ENCODE data around the gene OLFML2A.
A peak's percentile ranks its signal among the peaks of the same experiment; 100 is the strongest.

The OLFML2A gene

GRCh38 chr9:124778575-124779367 lies 1.8 kb downstream of the OLFML2A start:
- no peak for DNase-seq (ENCODE audit: low read depth)

GRCh38 chr9:124779368-124780059 lies 2.6 kb downstream of the OLFML2A start:
- peak; percentile 38 for DNase-seq (ENCODE audit: low read depth)

DNA sequence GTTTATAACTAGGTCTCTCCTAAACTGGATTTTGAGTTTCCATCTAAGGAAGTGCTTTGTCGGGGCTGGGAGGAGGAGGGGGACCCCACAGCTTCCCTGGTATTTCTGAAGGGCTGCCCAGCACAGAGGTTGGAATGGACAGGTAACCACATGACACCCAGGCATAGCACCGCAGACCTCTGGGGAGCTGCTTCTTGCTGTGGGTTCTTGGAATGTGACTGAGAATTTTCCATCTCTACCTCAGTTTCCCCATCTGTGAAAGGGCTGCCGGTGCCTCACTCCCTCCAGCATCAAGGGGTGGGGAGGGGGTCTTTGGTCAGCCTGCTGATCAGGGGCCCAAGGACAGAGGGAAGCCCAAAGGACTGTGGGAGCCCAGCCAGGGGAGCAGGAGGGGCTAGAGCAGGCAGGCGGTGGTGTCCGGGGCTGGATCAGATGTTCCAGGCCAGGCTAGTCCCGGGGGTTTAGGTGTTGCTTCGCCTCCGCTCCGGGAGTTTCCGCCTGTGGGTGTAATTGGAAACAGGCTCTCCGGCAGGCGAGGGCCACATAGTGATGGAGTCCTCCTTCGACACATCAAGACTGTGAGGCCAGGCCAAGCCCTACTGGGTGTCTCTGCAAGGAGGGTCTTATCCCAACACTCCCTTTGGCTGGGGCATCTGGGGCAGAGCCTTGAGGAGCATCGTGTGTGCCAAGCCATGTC lies 3.3 kb downstream of the OLFML2A start:
- no peak for DNase-seq (ENCODE audit: low read depth)

DNA sequence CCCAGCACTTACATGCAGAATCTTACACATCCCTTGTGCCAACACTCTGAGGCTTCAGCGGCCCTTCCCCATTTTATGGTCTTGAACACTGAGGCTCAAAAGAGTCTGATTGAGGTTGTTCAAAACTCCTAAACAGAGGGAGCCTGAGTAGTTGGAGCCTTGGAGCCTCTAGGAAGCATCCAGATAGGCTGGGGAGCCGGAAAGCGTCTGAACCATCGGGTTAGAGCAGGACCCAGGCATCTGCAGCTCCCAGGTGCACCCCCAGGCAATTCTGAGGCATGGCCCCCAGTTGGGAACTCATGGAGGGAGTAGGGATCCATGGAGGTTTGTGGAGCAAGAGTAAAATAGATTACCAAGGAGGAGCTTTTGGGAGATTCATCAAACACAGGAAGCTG lies 3.8 kb downstream of the OLFML2A start:
- DNase-seq (ENCODE audit: low read depth): no peak

- DNase-seq (ENCODE audit: low read depth): no peak
Observed at GRCh38 chr9:124781967-124782660, 5.2 kb downstream of the OLFML2A start.

DNA sequence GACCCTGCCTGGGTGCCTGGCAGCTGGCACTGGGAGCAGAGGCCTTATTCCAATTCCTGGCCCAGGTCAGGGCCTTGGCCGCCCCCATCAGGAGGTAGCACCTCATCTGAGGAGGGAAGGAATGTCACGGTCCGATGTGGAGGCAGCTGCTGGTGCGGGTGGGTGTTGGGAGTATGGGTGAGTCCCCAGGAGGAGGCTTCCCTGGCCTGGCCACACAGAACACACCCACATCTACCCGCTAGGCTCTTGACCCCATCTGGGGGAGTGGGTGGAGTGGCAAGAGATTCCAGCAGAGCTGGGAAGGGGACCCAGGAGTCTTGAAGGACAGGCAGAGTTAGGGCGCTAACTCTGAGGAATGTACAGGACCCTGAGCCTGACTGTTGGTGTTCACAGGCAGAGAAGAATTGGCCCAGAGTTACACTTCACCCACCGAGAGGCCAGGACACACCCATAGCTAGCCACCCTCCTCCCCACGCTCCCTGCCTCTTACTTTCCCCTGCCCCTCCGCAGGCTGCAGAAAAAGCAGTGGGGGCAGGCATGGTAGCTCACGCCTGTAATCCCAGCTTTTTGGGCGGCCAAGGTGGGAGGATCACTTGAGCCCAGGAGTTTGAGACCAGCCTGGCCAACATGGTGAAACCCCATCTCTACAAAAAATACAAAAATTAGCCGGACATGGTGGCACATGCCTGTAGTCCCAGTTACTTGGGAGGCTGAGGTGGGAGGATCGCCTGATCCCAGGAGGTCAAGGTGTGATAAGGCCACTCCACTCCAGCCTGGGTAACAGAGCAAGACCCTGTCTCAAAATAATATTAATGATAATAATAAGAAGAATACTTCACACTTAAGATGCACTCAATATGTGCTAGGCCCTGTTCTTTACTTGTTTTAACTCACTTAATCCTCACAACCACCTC lies 6.0 kb downstream of the OLFML2A start:
- DNase-seq (ENCODE audit: low read depth): no peak

GRCh38 chr9:124783830-124784229 lies 6.9 kb downstream of the OLFML2A start:
- no peak for DNase-seq (ENCODE audit: low read depth)

DNA sequence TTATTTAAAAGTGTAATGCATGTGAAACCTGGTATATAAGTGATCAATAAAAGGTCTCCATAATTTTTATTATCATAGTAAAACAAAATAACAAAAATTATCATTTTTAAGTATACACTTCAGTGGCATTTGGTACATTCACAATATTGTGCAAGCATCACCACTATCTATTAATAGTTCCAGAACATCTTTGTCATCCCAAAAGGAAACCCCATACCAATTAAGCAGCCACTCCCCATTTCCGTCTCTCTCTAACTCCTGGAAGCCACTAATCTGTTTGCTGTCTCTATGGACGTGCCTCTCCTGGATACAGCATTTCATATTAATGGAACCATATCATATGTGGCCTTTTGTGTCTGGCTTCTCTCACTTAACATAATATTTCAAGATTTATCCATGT lies 7.6 kb downstream of the OLFML2A start:
- no peak for DNase-seq (ENCODE audit: low read depth)

DNA sequence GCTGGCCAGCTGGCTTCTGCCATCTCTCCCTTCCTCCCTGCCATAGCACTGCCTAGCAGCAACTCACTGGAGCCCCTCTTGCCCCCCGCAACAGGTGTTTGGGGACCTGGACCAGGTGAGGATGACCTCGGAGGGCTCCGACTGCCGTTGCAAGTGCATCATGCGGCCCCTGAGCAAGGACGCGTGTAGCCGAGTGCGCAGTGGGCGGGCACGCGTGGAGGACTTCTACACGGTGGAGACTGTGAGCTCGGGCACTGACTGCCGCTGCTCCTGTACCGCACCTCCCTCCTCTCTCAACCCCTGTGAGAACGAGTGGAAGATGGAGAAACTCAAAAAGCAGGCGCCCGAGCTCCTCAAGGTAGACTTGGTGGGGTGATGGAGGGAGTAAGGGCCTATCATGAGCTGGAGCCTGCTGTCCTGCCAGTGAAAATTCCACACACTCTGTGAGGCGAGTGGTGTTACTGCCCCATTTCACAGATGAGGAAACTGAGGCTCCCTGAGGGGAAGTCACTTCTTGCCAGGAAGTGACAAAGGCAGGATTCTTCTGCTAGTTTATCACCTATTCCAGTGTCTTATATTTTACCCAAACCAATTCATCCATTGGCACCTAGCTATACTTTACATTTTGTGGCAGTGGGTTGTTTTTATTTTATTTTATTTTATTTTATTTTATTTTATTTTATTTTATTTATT lies 10.1 kb downstream of the OLFML2A start:
- no peak for DNase-seq (ENCODE audit: low read depth)

- no peak for DNase-seq (ENCODE audit: low read depth)
Observed at GRCh38 chr9:124788542-124789217, 11.7 kb downstream of the OLFML2A start.

DNA sequence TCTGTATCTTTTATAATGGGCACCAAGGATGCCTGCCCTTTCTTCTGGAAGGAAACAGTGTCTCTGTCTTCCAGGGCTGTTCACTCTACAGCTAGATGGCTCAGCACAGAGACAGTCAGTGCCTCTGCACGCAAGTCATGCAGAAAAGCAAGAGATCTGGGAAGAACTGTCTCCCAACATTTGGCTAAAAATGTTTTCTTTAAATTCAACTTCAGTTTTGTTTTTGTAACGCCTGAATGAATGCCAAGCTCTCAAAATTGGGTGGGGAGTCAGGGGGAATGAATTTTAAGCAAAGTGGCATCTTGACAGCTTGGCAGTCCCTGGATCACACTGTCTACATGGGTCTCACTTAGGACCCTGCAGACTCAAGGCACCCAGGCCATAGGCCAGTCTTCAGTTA lies 12.6 kb downstream of the OLFML2A start:
- no peak for DNase-seq (ENCODE audit: low read depth)

DNA sequence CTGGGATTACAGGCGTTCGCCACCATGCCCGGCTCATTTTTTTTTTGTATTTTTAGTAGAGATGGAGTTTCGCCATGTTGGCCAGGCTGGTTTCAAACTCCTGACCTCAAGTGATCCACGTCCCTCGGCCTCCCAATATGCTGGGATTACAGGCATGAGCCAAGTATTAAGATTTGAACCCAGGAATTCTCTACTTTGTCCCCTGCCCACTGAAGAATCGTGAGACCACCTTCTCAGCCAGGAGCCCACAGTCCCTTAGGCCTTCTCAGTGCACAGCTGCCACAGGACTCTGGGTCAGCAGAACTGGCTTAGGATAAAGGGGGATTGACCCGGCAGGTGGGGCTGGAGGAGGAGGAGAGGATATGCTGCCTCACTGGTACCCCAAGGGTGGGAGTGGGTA lies 13.4 kb downstream of the OLFML2A start:
- DNase-seq (ENCODE audit: low read depth): no peak

DNA sequence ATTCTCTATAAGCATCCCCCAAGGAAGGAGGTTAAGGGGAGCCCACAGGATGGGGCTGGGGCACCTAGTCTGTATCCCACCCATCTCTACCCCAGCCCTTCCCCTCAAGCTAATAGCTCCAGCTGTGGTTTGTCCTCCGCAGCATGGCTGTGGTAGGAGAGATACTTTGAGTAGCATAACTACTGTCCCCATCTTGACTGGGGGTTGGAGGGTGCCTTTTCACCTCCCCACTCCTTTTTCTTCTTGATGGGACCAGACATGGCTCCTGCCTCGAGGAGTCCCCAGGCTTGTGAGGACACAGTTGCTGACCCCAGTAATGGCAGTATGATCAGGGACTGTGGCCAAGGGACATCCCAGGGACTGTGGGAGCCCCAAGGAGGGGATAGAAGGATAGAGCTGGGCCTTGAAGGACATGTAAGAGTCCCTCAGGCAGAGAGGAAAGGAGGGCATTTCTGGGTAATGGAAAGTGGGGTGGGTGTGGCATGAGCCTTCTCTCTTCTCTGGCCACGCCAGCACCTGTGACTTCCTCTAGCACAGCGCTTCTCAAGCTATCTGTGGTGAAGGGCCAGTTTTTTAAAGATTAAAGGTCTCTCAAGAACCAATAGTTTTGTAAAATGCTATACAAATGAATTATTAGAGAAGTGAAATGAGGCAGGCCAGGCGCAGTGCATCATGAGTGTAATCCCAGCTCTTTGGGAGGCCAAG lies 14.0 kb downstream of the OLFML2A start:
- no peak for DNase-seq (ENCODE audit: low read depth)

DNA sequence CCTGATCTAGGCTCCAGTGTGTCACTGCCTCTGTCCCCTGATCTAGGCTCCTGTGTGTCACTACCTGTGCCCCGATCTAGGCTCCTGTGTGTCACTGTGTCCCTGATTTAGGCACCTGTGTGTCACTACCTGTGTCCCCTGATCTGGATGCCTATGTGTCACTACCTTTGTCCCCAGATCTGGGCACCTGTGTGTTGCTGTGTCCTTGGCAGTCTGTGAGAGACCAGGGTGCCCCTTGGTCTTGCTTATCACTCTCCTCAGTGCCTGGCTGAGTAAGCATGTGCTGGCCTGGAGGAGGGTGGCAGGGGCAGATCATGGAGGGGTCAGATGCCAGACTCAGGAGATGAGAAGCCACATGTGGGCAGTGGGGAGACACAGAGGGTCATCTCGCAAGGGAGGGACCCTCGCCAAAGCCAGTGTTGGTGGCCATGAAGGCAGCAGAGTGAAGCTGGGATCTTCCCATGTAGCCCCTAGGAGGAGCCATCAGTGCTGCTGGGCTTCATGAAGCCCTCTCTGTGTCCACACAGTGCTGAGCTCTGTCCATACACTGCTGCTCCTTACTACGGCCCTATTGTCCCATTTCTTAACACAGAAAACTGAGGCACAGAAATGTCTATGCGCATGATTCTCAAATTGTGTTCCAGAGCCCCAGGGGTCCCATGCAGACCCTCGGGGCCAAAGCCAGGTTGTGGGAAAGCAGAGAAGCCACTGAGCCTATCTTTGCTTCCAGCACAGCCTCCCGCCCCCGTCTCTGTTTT lies 15.5 kb downstream of the OLFML2A start:
- no peak for DNase-seq (ENCODE audit: low read depth)

GRCh38 chr9:124793015-124793541 lies 16.1 kb downstream of the OLFML2A start:
- no peak for DNase-seq (ENCODE audit: low read depth)

DNA sequence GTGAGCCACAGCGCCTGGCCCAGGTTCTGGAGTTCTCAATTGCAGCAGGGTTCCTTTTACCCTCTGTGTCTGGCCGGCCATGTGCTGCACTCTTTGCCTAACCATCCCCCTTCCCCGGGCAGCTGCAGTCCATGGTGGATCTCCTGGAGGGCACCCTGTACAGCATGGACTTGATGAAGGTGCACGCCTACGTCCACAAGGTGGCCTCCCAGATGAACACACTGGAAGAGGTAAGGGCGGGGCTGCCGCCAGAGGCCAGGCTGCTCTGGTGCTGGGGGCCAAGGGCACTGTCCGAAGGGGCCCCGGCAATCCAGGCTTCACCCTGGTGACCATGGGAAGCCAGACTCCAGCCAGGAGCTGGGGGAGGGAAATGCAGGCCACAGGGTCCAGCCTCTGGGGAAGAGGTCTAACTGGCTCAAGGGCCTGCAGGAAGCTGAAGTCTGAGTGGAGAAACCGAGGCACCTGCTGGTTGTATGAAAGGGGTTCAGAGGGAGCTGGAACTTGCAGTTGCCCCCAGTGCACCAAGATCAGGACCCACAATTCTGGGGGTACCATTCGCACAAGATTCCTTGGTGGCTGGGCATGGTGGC lies 18.1 kb downstream of the OLFML2A start:
- DNase-seq (ENCODE audit: low read depth): no peak

- DNase-seq (ENCODE audit: low read depth): no peak
Observed at GRCh38 chr9:124795881-124796431, 19.0 kb downstream of the OLFML2A start.
